Panc1 (cell line): ENCODE results near the gene ANKRD29. TPM values are rescaled to one million over a fixed set of nuclear protein-coding genes. Genes with fewer than 3 reads are reported as not detected.

Experiments
- ATAC-seq: fragments of 200-7000 bp; cut with Tn5 transposase; 2 replicates; pipeline ENCODE4 v1.9.1; 2020; ENCODE audit warnings: mild to moderate bottlenecking, moderate library complexity
- BruUV-seq: library from RNA; stranded (reverse); fragments of 400-500 nt; replicated peaks from 2 replicates; lab custom pipeline; 2021; lab: Mats Ljungman, UMichigan
- CTCF ChIA-PET: fragments of 300-600 bp; sonication (Branson Sonifier 250); formaldehyde crosslinking; loops from one replicate; lab custom pipeline; 2022; ENCODE audit warnings: antibody characterized with exemption; lab: Charles Lee
- POLR2A ChIA-PET: fragments of 300-600 bp; sonication (Branson Sonifier 250); formaldehyde crosslinking; loops from one replicate; lab custom pipeline; 2022; ENCODE audit warnings: antibody characterized with exemption; lab: Charles Lee
- DNase-seq: peaks from one replicate; pipeline ENCODE4 v3.0.0-alpha.2; 2010; ENCODE audit warnings: low read depth, low spot score
- H3K27ac ChIP-seq: 2 replicates; pipeline ENCODE4 v1.5.1; 2011; ENCODE audit warnings: mild to moderate bottlenecking, low read length, inconsistent platforms
- H3K27me3 ChIP-seq: fragments of 200-500 bp; sonication (Bioruptor generic); 2 replicates; pipeline ENCODE4 v1.6.0; 2014; ENCODE audit warnings: low read length, inconsistent platforms; ENCODE audit not compliant: control insufficient read depth, insufficient read depth
- H3K36me3 ChIP-seq: fragments of 200-500 bp; sonication (Bioruptor generic); 2 replicates; pipeline ENCODE4 v1.5.1; 2014; ENCODE audit warnings: inconsistent platforms, mild to moderate bottlenecking, low read length, moderate library complexity; ENCODE audit not compliant: control insufficient read depth, insufficient read depth
- H3K4me1 ChIP-seq: 2 replicates; pipeline ENCODE4 v1.5.1; 2011; ENCODE audit warnings: inconsistent platforms, mild to moderate bottlenecking, low read length, moderate library complexity; ENCODE audit not compliant: control insufficient read depth, insufficient read depth
- H3K4me3 ChIP-seq, 2 experiments: 2 replicates each; pipeline ENCODE4 v1.5.1; 2011 to 2012; ENCODE audit warnings: low read depth in 2 of 2, low read length in 2 of 2, mild to moderate bottlenecking in 2 of 2, inconsistent platforms in 1 of 2, moderate library complexity in 1 of 2
- H3K9me3 ChIP-seq: fragments of 200-500 bp; sonication (Bioruptor generic); 2 replicates; pipeline ENCODE4 v1.5.1; 2014; ENCODE audit warnings: low read depth, mild to moderate bottlenecking, inconsistent platforms, low read length, moderate library complexity; ENCODE audit not compliant: control insufficient read depth, insufficient read depth
- CTCF ChIP-seq: fragments of 450-650 bp; IDR thresholded peaks from 2 replicates; pipeline ENCODE4 v1.5.1; 2017; ENCODE audit warnings: mild to moderate bottlenecking
- POLR2AphosphoS5 ChIP-seq: IDR thresholded peaks from 2 replicates; pipeline ENCODE4 v1.6.1; 2012; ENCODE audit warnings: mild to moderate bottlenecking, low read depth, low read length, moderate library complexity
- REST ChIP-seq, 2 experiments: IDR thresholded peaks; 2 replicates each; pipeline ENCODE4 v1.6.1; 2011 to 2012; ENCODE audit warnings: low read depth in 2 of 2, control low read depth in 1 of 2, low read length in 1 of 2, mild to moderate bottlenecking in 1 of 2, moderate library complexity in 1 of 2; ENCODE audit not compliant: insufficient read depth in 1 of 2
- SIN3A ChIP-seq: IDR thresholded peaks from 2 replicates; pipeline ENCODE4 v1.6.1; 2012; ENCODE audit warnings: low read depth, mild to moderate bottlenecking, low read length, moderate library complexity, borderline replicate concordance; ENCODE audit not compliant: insufficient read depth
- TCF7L2 ChIP-seq: IDR thresholded peaks from 2 replicates; pipeline ENCODE4 v1.6.1; 2011; ENCODE audit warnings: mild to moderate bottlenecking, low read depth, low read length, inconsistent platforms
- in situ Hi-C: cut with HindIII; loops from 2 replicates; pipeline ENCODE4 v1.10.0; 2016; ENCODE audit warnings: low sequenced_read_pairs, low pct_unique_long_range_greater_than_20kb
- intact Hi-C: fragments of 100-400 bp; cut with micrococcal nuclease; formaldehyde crosslinking; loops from one replicate; pipeline ENCODE4 v1.10.0; 2022; ENCODE audit not compliant: unreplicated experiment
- total RNA-seq: library from RNA; stranded (reverse); gene quantifications from one replicate; pipeline ENCODE4 v1.2.1, GENCODE V29; 2021; ENCODE audit not compliant: unreplicated experiment

Gene ANKRD29
- total RNA-seq, 1 experiment from 2014 or later: 0.67 TPM

GRCh38 chr18:23648456-23648855 is 14.3 kb downstream of the ANKRD29 start:
- no TSS peak for BruUV-seq

GRCh38 chr18:23646282-23646681 is 16.4 kb downstream of the ANKRD29 start:
- DNase-seq: no peak
- BruUV-seq: no TSS peak
- no peaks in the 10 kb centered on the region for H3K9me3 ChIP-seq
- H3K4me1 ChIP-seq: no peaks in the 10 kb centered on the region
- no peaks in the 10 kb centered on the region for H3K36me3 ChIP-seq
- H3K27ac ChIP-seq: no peak overlapping the region
- TF ChIP-seq SIN3A (no peak), POLR2AphosphoS5 (no peak), TCF7L2 (no peak), REST (IDR thresholded peaks at IDR 0.05; ENCODE audit: insufficient read depth in 1 of 2, low read depth in 2 of 2, low read length in 1 of 2) (no peak), CTCF (no peak)
- ChIA-PET POLR2A (no interaction called here), CTCF (no interaction called here)
- no peaks in the 10 kb centered on the region; the same call in 1 of the 2 replicates for H3K27me3 ChIP-seq
- in situ Hi-C loops (no loop called here), intact Hi-C loops (no loop called here)
- ATAC-seq: no peak
- no peak overlapping the region for H3K4me3 ChIP-seq

More at GRCh38 chr18:23648456-23648855, 14.3 kb downstream of the ANKRD29 start:
- H3K27ac ChIP-seq: no peak overlapping the region
- H3K9me3 ChIP-seq: no peaks in the 10 kb centered on the region
- TF ChIP-seq POLR2AphosphoS5: no peak
- no peak for TF ChIP-seq SIN3A
- no peak for TF ChIP-seq TCF7L2
- no peak for TF ChIP-seq REST (IDR thresholded peaks at IDR 0.05; ENCODE audit: insufficient read depth in 1 of 2, low read depth in 2 of 2, low read length in 1 of 2)
- H3K27me3 ChIP-seq: no peaks in the 10 kb centered on the region; the same call in 1 of the 2 replicates
- POLR2A ChIA-PET: no interaction called here
- DNase-seq: no peak
- no peak for ATAC-seq
- intact Hi-C loops (no loop called here), in situ Hi-C loops (no loop called here)
- no peaks in the 10 kb centered on the region for H3K36me3 ChIP-seq
- CTCF ChIA-PET: no interaction called here
- H3K4me1 ChIP-seq: no peaks in the 10 kb centered on the region
- no peak overlapping the region for H3K4me3 ChIP-seq
